Endothelial cell of umbilical vein (primary cell): ENCODE measurements around the gene ATXN1. TPM values are rescaled to one million over a fixed set of nuclear protein-coding genes. Genes with fewer than 3 reads are reported as not detected.

Source experiments
- BruUV-seq: library from RNA; stranded (reverse); fragments of 400-500 nt; replicated peaks from 2 replicates; lab custom pipeline; 2021; lab: Mats Ljungman, UMichigan
- CTCF ChIA-PET: fragments of 300-600, 350-600 bp; sonication (Branson Sonifier 250); formaldehyde crosslinking; loops from one replicate; lab custom pipeline; 2021; ENCODE audit warnings: antibody characterized with exemption, inconsistent platforms; lab: Charles Lee
- POLR2A ChIA-PET: fragments of 300-600, 350-600 bp; sonication (Branson Sonifier 250); formaldehyde crosslinking; loops from one replicate; lab custom pipeline; 2021; ENCODE audit warnings: antibody characterized with exemption, inconsistent platforms; lab: Charles Lee
- DNase-seq: peaks from one replicate; pipeline ENCODE4 v3.0.0-alpha.2; 2011; ENCODE audit warnings: low read depth, low spot score
- FAIRE-seq: peaks from 2 replicates; lab custom pipeline; 2011; peaks lifted over from hg19 to GRCh38; lab: Jason Lieb, UNC
- H2AFZ ChIP-seq: 2 replicates; pipeline ENCODE4 v1.6.0; 2012; ENCODE audit warnings: low read depth, low read length, control low read depth, inconsistent platforms
- H3K27ac ChIP-seq: 2 replicates; pipeline ENCODE4 v1.5.1; 2011; ENCODE audit warnings: low read depth, mild to moderate bottlenecking, control low read depth, low read length, moderate library complexity; ENCODE audit not compliant: insufficient read depth
- H3K27me3 ChIP-seq, 2 experiments: 2 replicates each; pipeline versions ENCODE4 v1.6.0 to v1.6.1; 2011; ENCODE audit warnings: low read length in 2 of 2, mixed read lengths in 1 of 2; ENCODE audit not compliant: control insufficient read depth in 2 of 2, insufficient read depth in 2 of 2
- H3K36me3 ChIP-seq, 2 experiments: 2 replicates in 1 of 2; 3 replicates in 1 of 2; pipeline ENCODE4 v1.5.1; 2011; ENCODE audit warnings: low read length in 2 of 2, mild to moderate bottlenecking in 1 of 2, moderate library complexity in 1 of 2; ENCODE audit not compliant: control insufficient read depth in 2 of 2, insufficient read depth in 2 of 2; ENCODE audit errors: extremely low read depth in 1 of 2
- H3K4me1 ChIP-seq: 3 replicates; pipeline ENCODE4 v1.5.1; 2011; ENCODE audit warnings: mild to moderate bottlenecking, low read length; ENCODE audit not compliant: control insufficient read depth, insufficient read depth; ENCODE audit errors: extremely low read depth
- H3K4me2 ChIP-seq: 2 replicates; pipeline ENCODE4 v1.6.1; 2011; ENCODE audit warnings: low read length, control low read depth, mixed read lengths; ENCODE audit not compliant: insufficient read depth
- H3K4me3 ChIP-seq, 3 experiments: fragments of 200-600 bp in 1 of 3; sonication (generic), shearing (Covaris generic) in 1 of 3; replicated peaks in 1 of 3; 2 replicates each; pipeline ENCODE4 v1.5.1; 2011 to 2016; ENCODE audit warnings: control low read depth in 3 of 3, low read length in 3 of 3, mild to moderate bottlenecking in 2 of 3, inconsistent platforms in 1 of 3, low read depth in 1 of 3, moderate library complexity in 1 of 3; ENCODE audit not compliant: insufficient read depth in 1 of 3
- H3K79me2 ChIP-seq: 2 replicates; pipeline ENCODE4 v1.6.0; 2012; ENCODE audit warnings: low read length, inconsistent platforms; ENCODE audit not compliant: control insufficient read depth, insufficient read depth
- H3K9ac ChIP-seq: replicated peaks from 2 replicates; pipeline ENCODE3; 2011; ENCODE audit warnings: low read length, control low read depth; ENCODE audit not compliant: insufficient read depth; ENCODE audit errors: extremely low read depth
- H3K9me1 ChIP-seq: replicated peaks from 3 replicates; pipeline ENCODE4 v1.6.0; 2011; ENCODE audit warnings: mild to moderate bottlenecking, low read length; ENCODE audit not compliant: control insufficient read depth, insufficient read depth; ENCODE audit errors: extremely low read depth
- H3K9me3 ChIP-seq: replicated peaks from 2 replicates; pipeline ENCODE4 v1.5.1; 2012; ENCODE audit warnings: low read length, inconsistent platforms; ENCODE audit not compliant: control insufficient read depth, insufficient read depth
- H4K20me1 ChIP-seq: replicated peaks from 2 replicates; pipeline ENCODE3; 2011; ENCODE audit warnings: mild to moderate bottlenecking, low read length; ENCODE audit not compliant: control insufficient read depth, insufficient read depth; ENCODE audit errors: extremely low read depth
- CTCF ChIP-seq, 2 donors: IDR thresholded peaks; 1 replicate in 1 of 2; 2 replicates in 1 of 2; pipeline ENCODE4 v1.5.1; 2011; ENCODE audit warnings: low read length in 2 of 2, mild to moderate bottlenecking in 2 of 2, moderate library complexity in 2 of 2, control low read depth in 1 of 2, inconsistent platforms in 1 of 2, low read depth in 1 of 2; ENCODE audit not compliant: insufficient read depth in 1 of 2; ENCODE audit errors: extremely low read depth in 1 of 2
- EZH2 ChIP-seq: IDR thresholded peaks from 2 replicates; pipeline ENCODE4 v1.6.1; 2012; ENCODE audit warnings: borderline replicate concordance, low read depth, mild to moderate bottlenecking, moderate library complexity, low read length, inconsistent platforms; ENCODE audit not compliant: severe bottlenecking
- FOS ChIP-seq: IDR thresholded peaks from 2 replicates; pipeline ENCODE4 v1.6.1; 2011; ENCODE audit warnings: mild to moderate bottlenecking, low read length, moderate library complexity, borderline replicate concordance; ENCODE audit not compliant: insufficient read depth
- GATA2 ChIP-seq: IDR thresholded peaks from 2 replicates; pipeline ENCODE4 v1.7.0; 2011; ENCODE audit warnings: low read depth, mild to moderate bottlenecking, moderate library complexity, mixed read lengths, low read length; ENCODE audit not compliant: insufficient read length, insufficient read depth
- JUN ChIP-seq: IDR thresholded peaks from 2 replicates; pipeline ENCODE4 v1.6.1; 2011; ENCODE audit warnings: borderline replicate concordance, low read depth; ENCODE audit not compliant: insufficient read length, insufficient read depth
- MYC ChIP-seq: IDR thresholded peaks from one replicate; pipeline ENCODE4 v1.6.1; 2011; ENCODE audit warnings: mild to moderate bottlenecking, low read depth, low read length
- POLR2A ChIP-seq: IDR thresholded peaks from 2 replicates; pipeline ENCODE4 v1.6.1; 2012; ENCODE audit warnings: low read depth, mild to moderate bottlenecking, control low read depth, low read length
- POLR2AphosphoS5 ChIP-seq: IDR thresholded peaks from 2 replicates; pipeline ENCODE4 v1.6.1; 2012; ENCODE audit warnings: low read depth, mild to moderate bottlenecking, control low read depth, low read length, moderate library complexity; ENCODE audit not compliant: insufficient read depth
- dilution Hi-C: fragments of 300-500 bp; cut with MboI; formaldehyde crosslinking; loops from one replicate; pipeline ENCODE4 v1.15.0; 2019; ENCODE audit warnings: low sequenced_read_pairs; ENCODE audit not compliant: extremely low pct_ligation_motif_present
- intact Hi-C: fragments of 100-400 bp; cut with micrococcal nuclease; formaldehyde crosslinking; loops from one replicate; pipeline ENCODE4 v1.10.0; 2022
- polyA plus RNA-seq, 4 experiments: library from polyadenylated mRNA; depleted of rRNA in 3 of 4; stranded (reverse) in 3 of 4; unstranded in 1 of 4; fragments of >200 nt; gene quantifications; 2 replicates each; pipeline versions ENCODE4 v1.2.1 to v1.2.3, GENCODE V29; 2011 to 2012; ENCODE audit warnings: missing spikeins in 1 of 4
- total RNA-seq: library from RNA; stranded (reverse); gene quantifications from 2 replicates; pipeline ENCODE4 v1.2.3, GENCODE V29; 2021
- TF ChIP-seq, protein P1 (sequence below): IDR thresholded peaks from 2 replicates; pipeline ENCODE4 v1.6.1; 2011; ENCODE audit not compliant: insufficient read depth, insufficient read length

ATXN1 gene
- total and polyA plus RNA-seq, 2 donors (not counting 3 experiments of a cell fraction or from before 2014, with no cell fraction given) = 16.4 to 33.0 TPM

DNA sequence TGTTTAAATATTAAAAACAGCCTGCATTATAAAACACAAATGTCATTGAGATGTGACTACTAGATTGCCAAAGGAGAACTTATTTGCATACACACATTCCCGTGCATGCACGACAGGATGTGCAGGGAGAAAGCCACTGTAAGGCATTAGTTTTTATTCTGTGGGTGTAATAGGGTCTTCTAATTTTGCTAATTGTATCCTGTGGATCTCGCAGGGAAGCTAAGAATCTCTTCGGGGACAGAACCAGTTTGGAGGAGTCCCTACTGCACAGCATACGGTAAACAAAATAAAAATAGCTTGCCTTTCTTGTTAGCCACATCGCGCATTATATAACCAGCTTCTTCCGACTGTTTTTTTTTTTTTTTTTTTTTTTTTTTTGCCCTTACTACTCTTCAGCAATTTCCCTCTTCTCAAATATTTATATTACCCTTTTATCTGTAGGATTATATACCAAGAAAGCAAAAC lies 2.0 kb downstream of the ATXN1 start:
- TF ChIP-seq GATA2 (no peak), JUN (no peak), EZH2 (no peak), FOS (no peak)
- no TSS peak for BruUV-seq
- H3K79me2 ChIP-seq = peaks cover 7% of the 10 kb centered on the region
- intact Hi-C loops = no loop called here
- peak overlapping the region; percentile 80 for H3K27ac ChIP-seq
- CTCF ChIA-PET = interaction anchor here (0.6 to 2.2 kb wide), 12 partner anchors 12 to 683 kb away, joined by 3 to 9 read pairs (median 5); no protein-coding TSS in a partner anchor
- dilution Hi-C loops = no loop called here
- no peaks in the 10 kb centered on the region for H3K36me3 ChIP-seq
- H2AFZ ChIP-seq = peak overlapping the region; percentile 76
- H3K9me1 ChIP-seq = no peaks in the 10 kb centered on the region
- POLR2A ChIA-PET = interaction anchor here (0.6 to 1.4 kb wide), 7 partner anchors 10 to 420 kb away, joined by 3 to 11 read pairs (median 4); no protein-coding TSS in a partner anchor
- peak overlapping the region; percentile 93 for H3K4me2 ChIP-seq
- H3K4me3 ChIP-seq = peak overlapping the region; percentile 58 to 92 (median 76)
- no peaks in the 10 kb centered on the region for H4K20me1 ChIP-seq
- H3K4me1 ChIP-seq = peaks cover 24% of the 10 kb centered on the region
- peak overlapping the region; percentile 88 for H3K9ac ChIP-seq
- no peaks in the 10 kb centered on the region for H3K27me3 ChIP-seq
- FAIRE-seq (no peak), DNase-seq (no peak)
- no peaks in the 10 kb centered on the region for H3K9me3 ChIP-seq

DNA sequence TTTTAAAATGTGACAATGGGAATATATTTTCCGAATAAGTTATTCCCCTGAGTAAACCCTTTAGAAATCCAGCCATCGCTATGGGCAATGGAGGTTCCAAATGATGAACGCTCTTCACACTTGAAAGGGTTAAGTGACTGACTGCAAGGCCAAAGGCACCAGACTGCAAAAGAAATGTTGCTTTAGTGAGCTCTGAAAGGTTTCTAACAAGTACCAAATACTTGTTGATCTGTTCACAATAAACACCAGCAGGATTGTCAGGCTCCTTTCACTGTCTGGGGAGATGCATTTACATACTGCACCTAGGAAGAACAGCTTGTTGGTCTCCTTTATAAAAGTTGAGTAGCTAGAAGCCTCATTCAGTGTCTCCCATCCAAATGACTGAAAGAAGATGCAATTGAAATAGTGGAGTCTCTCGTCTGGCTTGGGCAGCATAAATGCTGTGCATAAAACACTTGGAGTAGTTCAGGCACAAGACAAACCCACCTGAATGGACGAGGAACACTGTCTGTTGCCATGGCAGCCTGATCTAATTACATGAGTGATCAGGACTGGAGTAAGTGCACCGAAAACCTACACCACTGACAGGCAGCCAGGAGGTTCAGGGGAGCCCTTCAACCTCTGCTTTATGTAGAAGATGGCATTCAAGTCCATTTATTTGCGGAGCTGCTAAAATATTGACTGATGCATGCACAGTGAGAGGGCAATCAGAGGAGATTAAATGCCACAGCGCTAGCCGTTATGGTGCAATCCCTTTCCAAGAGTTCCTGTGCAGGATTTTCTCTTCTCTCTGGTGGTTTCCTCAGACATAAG lies 2.9 kb downstream of the ATXN1 start:
- Histone ChIP-seq H3K9me1 (no peaks in the 10 kb centered on the region), H3K4me2 (peak overlapping the region; percentile 93), H3K79me2 (peaks cover 9% of the 10 kb centered on the region), H3K4me3 (peak overlapping the region in 1 of 3 experiments; percentile 92), H3K4me1 (peaks cover 16% of the 10 kb centered on the region), H3K9ac (peak overlapping the region; percentile 88), H3K27me3 (no peaks in the 10 kb centered on the region), H4K20me1 (no peaks in the 10 kb centered on the region), H3K36me3 (no peaks in the 10 kb centered on the region), H3K9me3 (no peaks in the 10 kb centered on the region), H3K27ac (no peak overlapping the region), H2AFZ (no peak overlapping the region)
- POLR2A ChIA-PET = interaction anchor here (1.3 to 1.4 kb wide), 2 partner anchors 11 to 34 kb away, joined by 4 to 11 read pairs; no protein-coding TSS in a partner anchor
- CTCF ChIA-PET = interaction anchor here (0.8 to 2.4 kb wide), 10 partner anchors 18 to 349 kb away, joined by 3 to 9 read pairs (median 6); no protein-coding TSS in a partner anchor
- TF ChIP-seq, protein P1, sequence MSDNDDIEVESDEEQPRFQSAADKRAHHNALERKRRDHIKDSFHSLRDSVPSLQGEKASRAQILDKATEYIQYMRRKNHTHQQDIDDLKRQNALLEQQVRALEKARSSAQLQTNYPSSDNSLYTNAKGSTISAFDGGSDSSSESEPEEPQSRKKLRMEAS = no peak
- TF ChIP-seq CTCF (IDR thresholded peaks at IDR 0.05; ENCODE audit: extremely low read depth in 1 of 2, insufficient read depth in 1 of 2, low read depth in 1 of 2, low read length in 2 of 2) = no peak
- TF ChIP-seq POLR2AphosphoS5 = no peak
- no peak for TF ChIP-seq FOS
- no peak for TF ChIP-seq POLR2A
- TF ChIP-seq MYC = no peak
- TF ChIP-seq GATA2 = no peak
- TF ChIP-seq EZH2 = no peak
- TF ChIP-seq JUN = no peak
- BruUV-seq = TSS peak; percentile 3
- DNase-seq (no peak), FAIRE-seq (no peak)
- dilution Hi-C loops = no loop called here
- intact Hi-C loops = no loop called here
